HG02981 (cell line): ENCODE data around the gene DTWD2.
"Not testable (repeated sequence)": the region's sequence is repeated elsewhere in the genome, so short reads cannot be mapped to it uniquely, and the experiment has no call there.

Experiments
- ATAC-seq: cut with Tn5 transposase; IDR thresholded peaks from one replicate; pipeline ENCODE4 v1.9.1; 2021; ENCODE audit warnings: mild to moderate bottlenecking, moderate library complexity; ENCODE audit not compliant: unreplicated experiment

The DTWD2 gene

GRCh38 chr5:118882666-118883065, 105.7 kb downstream of the DTWD2 start:
- ATAC-seq: no peak

GRCh38 chr5:118876852-118877251, 111.5 kb downstream of the DTWD2 start:
- not testable (repeated sequence) for ATAC-seq

GRCh38 chr5:118875131-118875530, 113.2 kb downstream of the DTWD2 start:
- ATAC-seq: no peak

- no peak for ATAC-seq
Measured at GRCh38 chr5:118873417-118873816, 114.9 kb downstream of the DTWD2 start.

GRCh38 chr5:118863345-118863744, 125.0 kb downstream of the DTWD2 start:
- no peak for ATAC-seq

GRCh38 chr5:118862596-118862995, 125.8 kb downstream of the DTWD2 start:
- ATAC-seq: no peak

GRCh38 chr5:118857700-118858099, 130.6 kb downstream of the DTWD2 start:
- ATAC-seq: no peak

GRCh38 chr5:118854819-118855218, 133.5 kb downstream of the DTWD2 start:
- ATAC-seq: no peak

- ATAC-seq: not testable (repeated sequence)
Measured at GRCh38 chr5:118851785-118852184, 136.6 kb downstream of the DTWD2 start.

- not testable (repeated sequence) for ATAC-seq
Measured at GRCh38 chr5:118849507-118849906, 138.8 kb downstream of the DTWD2 start.

- ATAC-seq: no peak
Measured at GRCh38 chr5:118844351-118844750, 144.0 kb downstream of the DTWD2 start.

- no peak for ATAC-seq
Measured at GRCh38 chr5:118834710-118835109, 153.6 kb downstream of the DTWD2 start.

- ATAC-seq: no peak
Measured at GRCh38 chr5:118832974-118833373, 155.4 kb downstream of the DTWD2 start.

GRCh38 chr5:118825226-118825625, 163.1 kb downstream of the DTWD2 start:
- ATAC-seq: no peak

GRCh38 chr5:118818604-118819003, 169.7 kb downstream of the DTWD2 start:
- ATAC-seq: peak; percentile 63

GRCh38 chr5:118808441-118808840, 179.9 kb downstream of the DTWD2 start:
- no peak for ATAC-seq

- no peak for ATAC-seq
Measured at GRCh38 chr5:118806571-118806970, 181.8 kb downstream of the DTWD2 start.

GRCh38 chr5:118802335-118802734, 186.0 kb downstream of the DTWD2 start:
- ATAC-seq: peak; percentile 57

GRCh38 chr5:118796081-118796480, 192.3 kb downstream of the DTWD2 start:
- ATAC-seq: no peak

- no peak for ATAC-seq
Measured at GRCh38 chr5:118794281-118794680, 194.1 kb downstream of the DTWD2 start.

- ATAC-seq: no peak
Measured at GRCh38 chr5:118793652-118794051, 194.7 kb downstream of the DTWD2 start.

GRCh38 chr5:118793091-118793490, 195.3 kb downstream of the DTWD2 start:
- ATAC-seq: no peak

- peak; percentile 93 for ATAC-seq
Measured at GRCh38 chr5:118791926-118792734, 196.2 kb downstream of the DTWD2 start.
